SH-SY5Y (cell line): ENCODE results near the gene RPS21.

Experiments
- GATA2 ChIP-seq: IDR thresholded peaks from 2 replicates; pipeline ENCODE4 v1.6.1; 2011; ENCODE audit warnings: mild to moderate bottlenecking, low read depth, low read length
- GATA3 ChIP-seq: IDR thresholded peaks from 2 replicates; pipeline ENCODE4 v1.6.1; 2011; ENCODE audit warnings: low read depth, mild to moderate bottlenecking, low read length, moderate library complexity

The RPS21 gene

DNA sequence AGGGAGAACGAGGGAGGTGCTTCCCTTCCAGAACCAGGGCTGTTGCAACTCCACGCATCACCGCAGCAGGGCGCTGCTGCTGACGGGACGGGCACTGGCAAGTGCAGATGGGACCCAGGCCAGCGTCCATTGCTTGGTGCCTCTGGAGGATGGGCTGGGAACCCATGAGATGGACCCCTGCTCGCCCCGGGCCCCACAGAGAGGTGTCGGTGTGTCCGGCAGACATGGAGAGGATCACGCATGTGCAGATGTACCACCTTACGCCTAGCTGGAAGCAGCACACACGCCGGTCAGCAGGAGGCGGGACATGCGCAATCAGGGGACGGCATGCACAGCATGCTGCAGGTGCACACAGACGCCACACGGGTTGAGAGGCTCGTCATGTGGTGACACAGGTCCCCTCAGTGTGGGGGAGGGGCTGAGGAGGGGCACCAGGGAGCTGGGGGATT is 14.5 kb downstream of the RPS21 start:
- TF ChIP-seq GATA2: no peak
- no peak for TF ChIP-seq GATA3

GRCh38 chr20:62402456-62403150 is 15.7 kb downstream of the RPS21 start:
- TF ChIP-seq GATA3: no peak
- TF ChIP-seq GATA2: no peak

- TF ChIP-seq GATA3: no peak
- no peak for TF ChIP-seq GATA2
Measured at GRCh38 chr20:62403331-62403730, 16.4 kb downstream of the RPS21 start.

- TF ChIP-seq GATA2 (no peak), GATA3 (no peak)
Measured at GRCh38 chr20:62404112-62404665, 17.3 kb downstream of the RPS21 start.

DNA sequence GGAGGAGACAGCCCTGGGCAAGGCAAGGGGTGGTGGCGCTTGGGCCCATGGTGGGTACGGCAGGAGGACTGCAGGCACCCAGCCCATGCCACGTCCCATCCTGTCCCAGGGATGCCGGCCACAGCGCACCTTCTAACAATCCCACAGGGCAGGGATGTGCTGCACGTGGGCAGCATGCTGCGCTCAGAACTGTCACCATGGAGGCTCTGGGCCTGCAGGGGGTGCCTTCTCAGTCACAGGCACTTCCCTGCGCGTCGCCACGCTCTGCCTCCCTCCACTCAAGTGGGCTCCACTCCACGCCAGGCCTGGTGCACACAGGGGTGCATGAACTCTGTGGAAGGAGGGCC is 17.8 kb downstream of the RPS21 start:
- TF ChIP-seq GATA2 (no peak), GATA3 (no peak)

DNA sequence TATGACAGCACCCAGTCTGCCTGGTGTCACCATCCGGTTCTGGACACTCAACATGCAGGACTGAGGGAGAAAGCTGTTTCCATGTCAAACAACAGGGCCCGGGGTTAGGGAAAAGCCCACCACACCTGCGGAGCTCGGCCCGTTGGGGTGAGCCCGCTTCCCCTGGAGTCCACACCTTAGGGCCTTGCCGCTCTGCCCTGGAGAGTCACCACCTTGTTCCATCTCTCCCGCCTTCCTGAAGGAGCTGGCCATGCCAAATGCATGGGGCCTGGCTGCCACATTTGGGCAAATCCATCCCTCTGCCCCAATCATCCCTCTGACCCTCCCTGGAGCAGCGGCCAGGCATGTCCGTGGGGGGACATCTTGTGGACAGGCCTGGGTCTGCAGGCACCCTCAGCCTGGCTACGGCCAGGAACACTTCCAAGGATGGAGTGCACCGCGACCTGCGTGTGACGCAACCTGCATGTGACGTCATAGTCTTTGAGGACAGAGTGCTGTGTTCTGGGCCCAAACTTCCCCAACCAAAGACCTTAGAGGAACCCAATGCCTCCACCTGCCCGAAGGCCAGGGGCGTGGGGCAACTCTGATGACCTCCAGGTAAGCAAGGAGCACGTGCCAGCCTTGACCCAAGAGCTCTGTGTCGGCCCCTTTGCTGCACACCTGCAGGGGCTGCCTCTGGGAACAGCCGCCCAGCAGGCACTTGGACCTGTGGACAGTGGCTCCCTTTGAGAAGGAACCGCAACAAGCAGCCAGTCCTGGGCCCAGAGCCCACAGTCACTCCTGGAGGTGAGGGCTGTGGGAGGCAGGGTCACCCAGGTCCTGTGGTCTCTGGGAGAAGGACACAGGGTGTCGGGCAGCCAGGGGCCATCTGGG is 18.4 kb downstream of the RPS21 start:
- TF ChIP-seq GATA3 (no peak), GATA2 (no peak)

GRCh38 chr20:62405981-62406513 is 19.1 kb downstream of the RPS21 start:
- TF ChIP-seq GATA2: no peak
- TF ChIP-seq GATA3: no peak

- TF ChIP-seq GATA3 (no peak), GATA2 (no peak)
Measured at GRCh38 chr20:62406635-62407176, 19.8 kb downstream of the RPS21 start.

DNA sequence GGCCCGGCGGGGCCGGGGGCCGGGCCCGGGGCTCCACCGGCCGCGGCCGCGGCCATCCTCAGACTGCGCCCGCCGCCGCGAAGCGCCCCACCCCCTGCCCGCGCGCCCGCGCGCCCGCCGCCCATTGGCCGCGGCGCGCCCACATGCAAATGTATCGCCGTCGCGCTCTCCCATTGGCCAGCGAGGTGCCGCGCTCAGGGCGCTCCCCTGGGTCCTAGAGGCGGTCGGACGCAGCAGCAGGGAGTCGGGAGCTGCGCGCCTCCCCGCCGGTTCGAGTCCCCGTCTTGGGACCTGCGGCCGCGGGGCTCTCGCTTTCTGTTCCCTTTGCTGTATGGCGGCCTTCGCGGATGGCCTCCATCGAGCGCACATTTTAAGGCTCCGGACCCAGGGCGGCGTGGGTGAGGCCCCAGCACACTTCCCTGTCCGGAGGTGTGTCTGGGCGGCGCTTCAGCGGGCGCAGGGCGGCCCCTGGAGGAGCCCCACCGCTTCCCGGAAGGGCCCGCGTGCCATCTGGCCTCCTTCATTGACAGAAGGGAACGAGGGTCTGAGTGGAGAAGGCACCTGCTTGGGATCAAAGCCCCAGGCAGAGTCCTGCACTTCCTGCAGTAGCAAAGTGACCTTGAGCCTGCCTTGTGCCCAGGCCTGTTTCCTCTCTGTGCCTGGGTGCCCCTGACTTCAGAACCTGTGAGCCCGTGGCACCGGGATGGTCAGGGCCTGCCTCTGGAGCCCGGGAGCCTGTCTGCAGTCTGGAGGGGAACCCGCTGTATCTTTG is 20.5 kb downstream of the RPS21 start, which contains the start of gene CABLES2:
Gene CABLES2 (minus strand): TSS at position 65 of the 772 bp plus-strand sequence. CDS start 9 bp downstream, at position 56.
- no peak for TF ChIP-seq GATA2
- TF ChIP-seq GATA3: no peak

DNA sequence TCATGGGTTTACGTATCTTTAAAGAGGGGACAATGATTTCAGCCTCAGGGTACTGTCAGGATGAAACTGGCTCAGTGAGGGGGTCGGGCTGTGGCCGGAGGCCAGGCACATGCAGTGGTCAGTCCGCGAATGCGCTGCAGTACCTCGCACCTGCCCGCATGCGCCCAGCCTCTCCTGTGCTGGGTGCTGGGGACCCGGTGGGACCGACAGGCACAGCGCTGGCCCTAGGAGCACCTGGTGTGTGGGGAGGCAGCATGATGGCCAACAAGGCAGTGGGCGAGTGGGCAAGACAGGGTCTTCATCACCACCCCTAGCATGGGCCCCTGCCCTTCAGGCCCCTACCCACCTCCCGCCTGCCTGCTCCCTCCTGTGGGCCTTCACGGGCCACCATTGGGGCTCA is 21.2 kb downstream of the RPS21 start:
- TF ChIP-seq GATA3 (no peak), GATA2 (no peak)

DNA sequence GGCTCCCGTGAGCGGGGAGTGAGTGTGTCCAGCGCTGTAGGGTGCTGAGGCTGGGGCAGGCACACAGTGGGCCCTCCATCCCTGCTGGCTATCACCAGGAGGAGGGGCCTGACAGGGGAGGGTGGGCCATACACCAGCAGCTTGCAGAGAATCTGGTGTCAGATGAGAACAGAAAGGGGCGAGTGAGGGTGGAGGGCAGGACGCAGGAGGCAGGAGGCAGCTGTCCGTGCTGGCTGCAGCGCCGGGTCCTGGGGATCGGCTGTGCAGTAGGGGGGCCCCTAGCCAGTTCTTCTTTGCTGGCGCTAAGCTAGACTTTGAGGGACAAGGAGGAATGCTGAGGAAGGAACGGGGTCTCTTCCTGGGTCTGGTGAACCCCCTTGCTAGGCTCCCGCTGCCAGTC is 21.7 kb downstream of the RPS21 start:
- TF ChIP-seq GATA2 (no peak), GATA3 (no peak)

- TF ChIP-seq GATA3 (no peak), GATA2 (no peak)
Measured at GRCh38 chr20:62409086-62409853, 22.4 kb downstream of the RPS21 start.

- TF ChIP-seq GATA2: no peak
- TF ChIP-seq GATA3: no peak
Measured at GRCh38 chr20:62409931-62410745, 23.2 kb downstream of the RPS21 start.
